Limb (tissue), 2 donors: Measurements from ENCODE around the gene VPS29.
"Not testable (repeated sequence)": the region's sequence is repeated elsewhere in the genome, so short reads cannot be mapped to it uniquely, and the experiment has no call there.

Source experiments
- DNase-seq, 2 donors: peaks; one replicate each; pipeline ENCODE4 v3.0.0-alpha.2; 2016; ENCODE audit errors: extremely low spot score in 2 of 2

The VPS29 gene

DNA sequence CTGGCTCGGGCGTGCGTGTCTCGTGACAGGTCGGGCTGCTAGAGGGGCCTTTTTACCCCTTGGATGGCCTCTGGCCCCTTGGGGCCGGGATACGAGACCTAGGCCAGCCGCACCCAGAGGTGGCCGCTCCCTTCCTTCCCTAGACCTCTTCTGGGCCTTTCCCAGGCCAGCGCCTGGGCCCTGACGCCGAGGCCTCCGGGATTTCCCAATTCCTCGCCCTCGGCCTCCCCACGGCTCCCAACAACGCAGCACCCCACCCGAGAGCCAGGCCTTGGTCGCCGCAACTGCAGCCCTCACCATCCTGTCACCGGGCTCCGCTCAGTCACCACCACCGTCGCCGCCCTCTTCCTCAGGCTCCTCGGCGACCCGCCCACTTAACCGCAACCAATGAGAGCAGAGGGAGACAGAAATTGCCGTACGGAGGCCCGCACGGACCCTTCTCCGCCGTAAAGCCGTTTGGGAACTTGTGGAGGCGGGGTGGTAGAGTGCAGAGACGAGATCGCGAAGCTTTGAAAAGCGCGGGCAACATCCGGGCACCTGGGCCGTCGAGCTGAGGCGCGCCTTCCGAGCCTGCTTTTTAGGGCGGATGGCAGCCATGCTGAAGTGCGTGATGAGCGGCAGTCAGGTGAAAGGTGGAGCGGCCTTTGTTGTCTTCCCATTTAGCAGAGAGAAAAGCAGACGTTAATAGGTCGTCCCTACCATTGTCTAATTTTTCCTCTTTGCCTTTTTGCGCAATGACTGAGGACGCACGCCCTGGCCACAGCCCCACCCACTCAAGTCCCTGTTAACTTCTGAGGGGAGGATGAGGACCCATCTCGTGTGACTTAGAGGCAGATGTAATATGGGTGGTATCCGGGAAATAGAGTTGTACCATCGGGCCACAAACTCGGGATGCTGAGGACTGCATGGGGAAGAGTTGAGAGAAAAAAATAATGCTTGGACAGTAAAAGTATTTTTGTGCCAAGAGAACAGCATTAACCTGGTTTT, at the start of gene VPS29, which contains the start of gene RAD9B:
VPS29 (minus strand) TSS at position 360 of the 987 bp plus-strand sequence; CDS start at position 300, 60 bp downstream.
RAD9B (plus strand) TSS at position 580 of the 987 bp plus-strand sequence; CDS start at position 587, 7 bp downstream.
- DNase-seq = peak; percentile 97 to 98

DNA sequence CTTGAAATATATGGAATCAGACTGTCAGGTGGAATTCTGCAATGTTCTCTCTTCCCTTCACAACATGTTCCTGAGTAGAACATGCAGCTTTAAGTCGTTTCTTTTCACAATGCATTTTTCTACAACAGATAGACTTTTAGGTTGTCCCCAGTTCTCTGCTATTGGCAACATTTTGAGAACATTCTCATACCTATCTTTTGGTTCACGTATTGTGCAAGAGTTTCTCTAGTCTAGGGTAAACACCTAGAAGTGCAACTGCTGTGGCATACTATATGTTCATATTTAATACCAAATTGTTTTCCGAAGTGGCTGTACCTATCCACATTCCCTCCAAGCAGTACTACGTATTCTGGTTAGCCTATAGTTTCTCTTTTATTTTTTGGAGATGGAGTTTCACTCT, 49.1 kb upstream of the VPS29 start:
- DNase-seq = no peak

DNA sequence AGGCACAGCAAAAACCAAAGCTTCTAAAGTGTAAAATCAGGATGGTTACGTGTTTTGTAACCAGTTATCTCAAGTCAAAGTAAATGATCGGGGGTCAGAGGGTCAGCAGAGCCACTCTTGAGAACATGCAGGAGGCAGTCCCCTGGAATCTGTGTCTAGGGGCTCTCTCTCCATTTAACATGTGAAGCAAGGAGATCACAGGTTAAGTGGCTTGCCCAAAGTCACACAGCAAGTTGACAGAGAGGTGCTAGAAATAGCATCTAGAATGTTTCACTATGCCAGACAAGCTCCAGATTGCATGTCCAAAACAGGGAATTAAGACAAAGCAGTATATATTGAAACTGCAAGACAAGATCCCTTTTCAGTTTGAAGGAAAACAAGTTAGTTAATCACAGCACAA, 47.8 kb upstream of the VPS29 start:
- DNase-seq = no peak

- DNase-seq = no peak
Observed at GRCh38 chr12:110548678-110549077, 46.8 kb upstream of the VPS29 start.

- no peak for DNase-seq
Observed at GRCh38 chr12:110547090-110547489, 45.2 kb upstream of the VPS29 start.

DNA sequence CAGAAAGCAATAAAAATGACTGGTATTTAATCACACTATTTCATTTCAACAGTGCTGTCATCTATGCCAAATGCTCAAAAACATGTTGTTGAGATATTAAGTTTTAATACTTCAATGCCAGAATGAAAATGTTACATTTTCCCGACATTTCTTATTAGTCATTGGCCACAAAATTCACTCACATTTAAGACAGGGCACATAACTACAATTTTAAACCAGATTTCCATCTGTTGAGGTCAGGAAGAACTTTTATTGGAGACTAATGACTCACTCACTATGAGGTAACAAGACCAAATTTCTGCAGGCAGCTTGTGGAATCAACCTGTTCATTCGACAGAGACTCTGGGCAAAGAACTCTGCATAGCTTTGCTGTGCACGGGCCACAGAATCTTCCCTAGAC, 44.4 kb upstream of the VPS29 start:
- DNase-seq = no peak

DNA sequence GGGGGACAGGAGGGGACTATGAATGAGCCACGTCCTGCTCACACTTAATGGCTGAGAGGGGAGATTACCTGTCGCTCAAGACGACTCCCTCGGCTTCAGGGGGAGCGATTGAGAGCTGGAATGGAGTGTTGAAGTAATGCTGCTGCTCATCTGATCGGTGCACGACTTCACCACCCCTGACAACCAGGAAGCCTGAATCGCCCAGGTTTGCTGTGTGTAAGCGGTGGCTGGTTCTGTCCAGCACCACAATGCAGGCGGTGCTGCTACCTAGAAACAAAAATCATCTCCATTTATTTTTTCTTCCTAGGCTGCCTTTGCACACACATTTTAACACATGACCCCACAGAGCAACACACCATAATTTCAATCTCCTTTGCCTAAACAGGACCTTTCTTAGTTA, 43.9 kb upstream of the VPS29 start:
- no peak for DNase-seq

- not testable (repeated sequence) for DNase-seq
Observed at GRCh38 chr12:110545259-110545658, 43.3 kb upstream of the VPS29 start.

DNA sequence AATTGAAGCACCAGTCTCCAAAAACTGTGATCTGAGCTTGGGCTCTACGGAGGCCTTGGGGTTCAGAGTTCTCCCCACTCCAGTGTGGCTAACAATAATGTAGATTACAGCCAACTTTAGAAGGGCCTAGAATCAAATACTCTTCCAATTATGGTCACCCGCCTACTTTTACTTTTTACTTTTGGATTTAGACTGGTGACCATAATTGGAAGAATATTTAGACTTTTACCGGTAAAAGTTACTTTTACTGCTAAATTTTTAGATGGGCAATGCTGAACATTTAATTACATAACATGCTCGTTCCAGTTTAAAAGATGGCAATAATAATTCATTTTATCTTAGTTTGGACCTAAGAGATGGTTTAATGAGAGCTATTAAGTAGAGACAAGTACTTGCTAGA, 42.1 kb upstream of the VPS29 start:
- DNase-seq = no peak

DNA sequence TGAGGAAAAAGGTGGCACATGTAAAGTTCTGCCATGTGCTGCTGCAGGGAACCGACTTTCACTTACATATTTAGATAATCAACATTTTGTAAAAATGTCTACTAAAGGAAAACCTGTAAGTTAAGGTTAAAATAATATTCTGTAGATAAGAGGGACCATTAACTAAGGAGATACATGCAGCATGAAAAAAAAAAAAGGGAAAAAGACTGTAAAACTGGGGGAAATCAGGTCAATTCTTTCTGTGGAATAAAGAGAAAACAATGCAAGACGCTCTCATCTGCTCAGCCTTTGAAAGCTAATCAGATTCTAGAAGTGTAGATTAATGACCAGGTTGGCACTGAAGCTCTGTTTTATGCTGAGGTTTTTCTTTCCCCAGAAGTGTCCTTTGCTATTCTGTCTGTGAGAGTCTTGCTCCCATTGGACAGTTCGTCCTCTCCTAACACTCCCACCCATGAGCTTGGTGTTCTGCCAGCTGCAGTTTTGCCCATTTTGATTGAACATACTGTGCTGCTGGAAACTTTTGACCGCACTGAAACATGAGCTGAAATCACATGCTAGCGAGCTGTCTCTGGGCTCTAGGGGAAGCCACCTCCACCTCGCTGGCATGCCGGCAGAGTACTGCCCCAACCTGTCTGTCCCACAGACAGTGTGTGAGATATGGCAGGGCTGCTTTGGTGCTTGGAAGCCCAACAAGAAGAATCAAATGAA, 41.5 kb upstream of the VPS29 start:
- DNase-seq = peak; percentile 52 to 60

- no peak for DNase-seq
Observed at GRCh38 chr12:110540048-110540447, 38.1 kb upstream of the VPS29 start.

DNA sequence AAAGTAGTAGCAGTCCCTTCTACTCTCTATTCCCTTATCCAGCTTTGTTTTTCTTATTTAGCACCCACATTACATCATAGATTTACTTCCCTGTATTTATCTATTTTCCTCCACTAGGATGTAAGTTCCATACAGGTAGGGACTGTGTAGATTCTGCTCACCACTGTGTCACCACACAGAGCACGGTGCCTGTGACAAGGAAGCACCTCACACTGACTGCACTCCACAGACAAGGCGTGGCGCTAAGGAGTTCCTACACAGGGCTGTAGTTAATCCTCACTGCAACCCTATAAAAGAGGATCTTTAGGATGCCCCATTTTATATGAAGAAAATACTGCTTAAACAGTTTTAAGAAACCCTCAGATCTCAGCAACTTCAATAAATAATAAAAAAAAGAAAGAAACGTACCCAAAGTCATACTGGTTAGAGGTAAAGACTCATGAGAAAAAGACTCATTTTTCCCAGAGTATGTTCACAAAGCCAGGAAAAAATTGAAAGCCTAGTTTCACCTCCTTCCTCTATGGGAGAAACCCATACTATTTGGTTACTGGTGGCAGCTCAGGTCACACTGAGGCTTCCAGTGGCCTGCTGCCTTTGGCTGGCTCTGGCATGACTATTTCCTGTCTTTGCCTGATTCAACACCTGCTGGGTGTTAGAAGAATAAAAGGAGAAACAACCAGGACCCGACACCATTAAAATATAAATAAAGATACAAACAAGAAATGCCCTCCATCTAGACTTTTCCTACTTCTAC, 37.1 kb upstream of the VPS29 start:
- DNase-seq = no peak

GRCh38 chr12:110537605-110538409, 35.9 kb upstream of the VPS29 start:
- no peak for DNase-seq

- no peak for DNase-seq
Observed at GRCh38 chr12:110536834-110537604, 35.1 kb upstream of the VPS29 start.

DNA sequence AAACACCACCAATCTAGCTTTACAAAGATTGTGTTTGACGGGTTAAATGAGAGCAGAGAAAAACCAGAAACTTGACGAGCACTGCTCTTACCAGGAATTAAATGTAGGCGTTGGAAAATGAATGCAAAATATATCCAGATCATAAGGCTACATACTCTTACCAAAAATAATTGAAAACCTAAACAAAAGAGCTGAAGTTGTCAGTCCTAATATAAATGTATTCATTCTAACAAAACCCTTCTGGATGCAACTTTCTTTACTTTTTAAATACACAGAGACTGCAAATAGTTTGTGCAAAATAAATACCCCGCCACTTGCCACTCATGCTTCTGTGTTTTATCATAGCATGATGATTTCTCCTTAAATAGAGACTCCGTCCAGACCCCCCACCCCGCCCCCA, 32.9 kb upstream of the VPS29 start:
- no peak for DNase-seq

DNA sequence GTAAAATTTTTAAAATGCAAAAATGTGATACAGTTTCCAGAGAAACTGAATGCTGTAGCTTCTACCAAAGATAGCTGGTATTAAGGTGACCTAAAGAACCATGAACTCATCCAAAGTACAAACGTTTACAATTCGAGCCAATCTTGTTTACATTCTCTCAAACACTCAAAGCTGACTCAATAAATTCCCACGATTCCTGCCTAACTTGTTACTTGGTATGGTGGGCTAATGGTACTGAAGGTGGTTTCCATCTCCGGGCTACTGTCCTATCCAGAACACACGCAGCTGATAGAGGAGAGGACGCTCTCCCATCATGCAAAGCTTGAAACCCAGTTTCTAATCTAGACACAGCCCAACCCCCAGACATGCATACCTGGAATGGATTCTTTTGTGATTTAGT, 31.7 kb upstream of the VPS29 start:
- DNase-seq = no peak

GRCh38 chr12:110532644-110533043, 30.7 kb upstream of the VPS29 start:
- DNase-seq = no peak

DNA sequence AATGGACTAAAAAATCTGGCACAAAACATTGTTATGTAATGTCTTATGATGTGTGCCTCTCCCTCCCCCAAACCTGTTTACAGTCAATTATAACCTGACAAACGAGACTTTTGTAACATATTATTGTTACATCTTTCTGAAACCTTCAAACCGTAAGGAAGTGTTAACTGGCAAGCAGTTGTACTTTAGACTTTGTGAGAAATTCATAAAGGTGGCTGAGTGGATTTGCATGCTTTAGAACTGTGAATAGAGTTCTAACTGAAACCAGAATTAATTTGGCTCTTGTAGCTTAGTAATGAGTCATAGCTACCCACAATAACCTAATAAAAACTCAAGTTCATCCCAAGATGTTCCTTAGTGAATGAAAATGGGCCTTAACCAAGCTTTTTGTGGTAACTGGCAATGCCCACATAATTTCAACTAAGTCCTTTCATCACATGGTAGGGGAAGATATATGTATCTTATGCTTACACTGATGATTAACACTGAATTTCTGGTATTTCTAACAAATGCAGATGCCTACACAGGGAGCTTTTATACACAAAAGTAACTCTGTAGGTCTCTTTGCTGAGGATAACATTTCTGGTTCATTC, 29.9 kb upstream of the VPS29 start:
- no peak for DNase-seq

DNA sequence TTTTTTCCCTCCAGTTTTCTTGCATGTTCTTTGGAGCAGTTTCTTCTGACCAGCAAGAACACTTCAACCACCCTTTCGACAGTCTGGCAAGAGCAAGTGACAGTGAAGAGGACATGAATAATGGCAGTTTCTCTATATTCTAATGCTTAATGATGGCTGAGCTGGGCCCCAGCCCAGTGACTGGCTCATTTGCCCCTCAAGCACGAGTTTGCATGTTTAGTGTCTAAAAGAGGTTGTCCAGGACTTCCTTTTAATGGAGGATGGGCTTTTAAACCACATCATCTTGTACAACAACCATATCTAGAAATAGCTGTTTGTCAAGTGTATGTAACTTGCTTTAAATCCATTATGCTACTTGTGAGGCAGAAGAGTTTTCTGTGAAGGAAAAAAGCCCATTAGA, 28.6 kb upstream of the VPS29 start:
- no peak for DNase-seq
